Prostate gland (tissue), 2 donors: ENCODE data around the gene EVI2B.

ENCODE experiments used
- POLR2A ChIP-seq: fragments of 450-650 bp; IDR thresholded peaks from one replicate; pipeline ENCODE4 v1.6.1; 2016; ENCODE audit warnings: antibody characterized with exemption, mild to moderate bottlenecking
- POLR2AphosphoS5 ChIP-seq: sonication (generic); formaldehyde crosslinking; IDR thresholded peaks from one replicate; pipeline ENCODE4 v1.6.1; 2017; ENCODE audit warnings: antibody characterized with exemption
- TF ChIP-seq, protein P1 (sequence below), 4 experiments: fragments of 200-600 bp in 2 of 4; fragments of 450-650 bp in 2 of 4; sonication (generic) in 2 of 4; IDR thresholded peaks; 1 replicate in 3 of 4; 2 replicates in 1 of 4; pipeline ENCODE4 v1.5.1; 2016 to 2019; ENCODE audit warnings: antibody characterized with exemption in 4 of 4, mild to moderate bottlenecking in 2 of 4, moderate library complexity in 2 of 4

DNA sequence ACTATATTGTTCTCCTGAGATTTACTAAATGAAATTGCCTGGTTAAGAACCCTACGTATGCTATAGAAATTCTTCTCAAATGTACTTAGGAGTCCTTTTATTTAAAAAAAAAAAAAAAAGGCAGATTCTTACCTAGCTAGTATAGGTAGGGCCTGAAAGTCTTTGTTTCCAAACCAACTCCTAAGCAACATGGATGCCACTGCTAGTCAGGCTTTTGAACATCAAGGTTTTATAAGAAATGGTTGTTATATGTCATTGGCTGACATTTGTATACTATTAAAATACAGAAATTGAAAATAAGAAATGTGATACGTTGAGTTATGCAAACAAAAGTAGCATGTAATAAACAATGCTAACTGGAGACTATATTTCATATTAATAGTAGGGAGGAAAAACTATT is 6.4 kb upstream of the EVI2B start:
- TF ChIP-seq, protein P1, sequence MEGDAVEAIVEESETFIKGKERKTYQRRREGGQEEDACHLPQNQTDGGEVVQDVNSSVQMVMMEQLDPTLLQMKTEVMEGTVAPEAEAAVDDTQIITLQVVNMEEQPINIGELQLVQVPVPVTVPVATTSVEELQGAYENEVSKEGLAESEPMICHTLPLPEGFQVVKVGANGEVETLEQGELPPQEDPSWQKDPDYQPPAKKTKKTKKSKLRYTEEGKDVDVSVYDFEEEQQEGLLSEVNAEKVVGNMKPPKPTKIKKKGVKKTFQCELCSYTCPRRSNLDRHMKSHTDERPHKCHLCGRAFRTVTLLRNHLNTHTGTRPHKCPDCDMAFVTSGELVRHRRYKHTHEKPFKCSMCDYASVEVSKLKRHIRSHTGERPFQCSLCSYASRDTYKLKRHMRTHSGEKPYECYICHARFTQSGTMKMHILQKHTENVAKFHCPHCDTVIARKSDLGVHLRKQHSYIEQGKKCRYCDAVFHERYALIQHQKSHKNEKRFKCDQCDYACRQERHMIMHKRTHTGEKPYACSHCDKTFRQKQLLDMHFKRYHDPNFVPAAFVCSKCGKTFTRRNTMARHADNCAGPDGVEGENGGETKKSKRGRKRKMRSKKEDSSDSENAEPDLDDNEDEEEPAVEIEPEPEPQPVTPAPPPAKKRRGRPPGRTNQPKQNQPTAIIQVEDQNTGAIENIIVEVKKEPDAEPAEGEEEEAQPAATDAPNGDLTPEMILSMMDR (IDR thresholded peaks at IDR 0.05) = no peak
- TF ChIP-seq POLR2A (no peak), POLR2AphosphoS5 (no peak)
